Measurements from ENCODE around the gene RERE.

The RERE gene

GRCh38 chr1:8357329-8358101 is 459.9 kb downstream of the RERE start:
- no peak for DNase-seq (ENCODE audit: low read depth in 2 of 3, low spot score in 2 of 3)

- DNase-seq (ENCODE audit: low read depth in 2 of 3, low spot score in 2 of 3): no peak
Observed at GRCh38 chr1:8356256-8357209, 460.9 kb downstream of the RERE start.

GRCh38 chr1:8355439-8356255 is 461.8 kb downstream of the RERE start:
- no peak for DNase-seq (ENCODE audit: low read depth in 2 of 3, low spot score in 2 of 3)

- no peak for DNase-seq (ENCODE audit: low read depth in 2 of 3, low spot score in 2 of 3)
Observed at GRCh38 chr1:8354038-8354437, 463.4 kb downstream of the RERE start.

GRCh38 chr1:8352886-8353785 is 464.3 kb downstream of the RERE start:
- DNase-seq (ENCODE audit: low read depth in 2 of 3, low spot score in 2 of 3): no peak

- DNase-seq (ENCODE audit: low read depth in 2 of 3, low spot score in 2 of 3): no peak
Observed at GRCh38 chr1:8352471-8352845, 465.0 kb downstream of the RERE start.

- peak in 1 of 3 experiments; percentile 18 for DNase-seq (ENCODE audit: low read depth in 2 of 3, low spot score in 2 of 3)
Observed at GRCh38 chr1:8351693-8352470, 465.6 kb downstream of the RERE start.

GRCh38 chr1:8350914-8351684 is 466.3 kb downstream of the RERE start:
- DNase-seq (ENCODE audit: low read depth in 2 of 3, low spot score in 2 of 3): no peak

GRCh38 chr1:8349961-8350360 is 467.5 kb downstream of the RERE start:
- no peak for DNase-seq (ENCODE audit: low read depth in 2 of 3, low spot score in 2 of 3)

- DNase-seq (ENCODE audit: low read depth in 2 of 3, low spot score in 2 of 3): no peak
Observed at GRCh38 chr1:8349473-8349865, 468.0 kb downstream of the RERE start.

- peak; percentile 15 to 43 (median 43) for DNase-seq (ENCODE audit: low read depth in 2 of 3, low spot score in 2 of 3)
Observed at GRCh38 chr1:8348777-8349472, 468.5 kb downstream of the RERE start.

- no peak for DNase-seq (ENCODE audit: low read depth in 2 of 3, low spot score in 2 of 3)
Observed at GRCh38 chr1:8348047-8348776, 469.2 kb downstream of the RERE start.

- DNase-seq (ENCODE audit: low read depth in 2 of 3, low spot score in 2 of 3): no peak
Observed at GRCh38 chr1:8347635-8348034, 469.8 kb downstream of the RERE start.

- DNase-seq (ENCODE audit: low read depth in 2 of 3, low spot score in 2 of 3): no peak
Observed at GRCh38 chr1:8345621-8346415, 471.6 kb downstream of the RERE start.

- DNase-seq (ENCODE audit: low read depth in 2 of 3, low spot score in 2 of 3): no peak
Observed at GRCh38 chr1:8344893-8345507, 472.4 kb downstream of the RERE start.

GRCh38 chr1:8343464-8344001 is 473.9 kb downstream of the RERE start:
- no peak for DNase-seq (ENCODE audit: low read depth in 2 of 3, low spot score in 2 of 3)

All from activated CD8-positive, alpha-beta memory T cell treated with anti-CD3 and anti-CD28 coated beads for 48 hours (primary cell).